DMS53 treated with DMSO at 0.1 percent for 48 hours (cell line): Measurements from ENCODE around the gene MSI2.
"Not testable (repeated sequence)": the region's sequence is repeated elsewhere in the genome, so short reads cannot be mapped to it uniquely, and the experiment has no call there.

ENCODE experiments used
- DNase-seq: peaks from one replicate; lab custom pipeline; 2025; ENCODE audit not compliant: unreplicated experiment; lab: John Stamatoyannopoulos, UW

MSI2 gene

GRCh38 chr17:57603546-57603945, 347.2 kb downstream of the MSI2 start:
- DNase-seq = no peak

- no peak for DNase-seq
Measured at GRCh38 chr17:57603978-57604377, 347.7 kb downstream of the MSI2 start.

- DNase-seq = no peak
Measured at GRCh38 chr17:57604771-57605674, 348.7 kb downstream of the MSI2 start.

- DNase-seq = peak; percentile 16
Measured at GRCh38 chr17:57605675-57606105, 349.4 kb downstream of the MSI2 start.

- peak; percentile 11 for DNase-seq
Measured at GRCh38 chr17:57606111-57606875, 350.0 kb downstream of the MSI2 start.

- DNase-seq = no peak
Measured at GRCh38 chr17:57607553-57608120, 351.3 kb downstream of the MSI2 start.

- no peak for DNase-seq
Measured at GRCh38 chr17:57608369-57609124, 352.2 kb downstream of the MSI2 start.

GRCh38 chr17:57609125-57609877, 353.0 kb downstream of the MSI2 start:
- DNase-seq = no peak

GRCh38 chr17:57609878-57610270, 353.6 kb downstream of the MSI2 start:
- DNase-seq = no peak

- DNase-seq = no peak
Measured at GRCh38 chr17:57612202-57613071, 356.1 kb downstream of the MSI2 start.

GRCh38 chr17:57614742-57615141, 358.4 kb downstream of the MSI2 start:
- no peak for DNase-seq

GRCh38 chr17:57615836-57616757, 359.8 kb downstream of the MSI2 start:
- no peak for DNase-seq

GRCh38 chr17:57617218-57617617, 360.9 kb downstream of the MSI2 start:
- DNase-seq = no peak

- DNase-seq = no peak
Measured at GRCh38 chr17:57619061-57619937, 363.0 kb downstream of the MSI2 start.

GRCh38 chr17:57620576-57620975, 364.3 kb downstream of the MSI2 start:
- DNase-seq = no peak

GRCh38 chr17:57621791-57622190, 365.5 kb downstream of the MSI2 start:
- not testable (repeated sequence) for DNase-seq

GRCh38 chr17:57622306-57622682, 366.0 kb downstream of the MSI2 start:
- no peak for DNase-seq
